HS-5 (cell line): ENCODE results near the gene GORAB.

Experiments used
- DNase-seq: peaks from one replicate; pipeline ENCODE4 v3.0.0-alpha.2; 2012; ENCODE audit warnings: low read depth

Gene GORAB, protein sequence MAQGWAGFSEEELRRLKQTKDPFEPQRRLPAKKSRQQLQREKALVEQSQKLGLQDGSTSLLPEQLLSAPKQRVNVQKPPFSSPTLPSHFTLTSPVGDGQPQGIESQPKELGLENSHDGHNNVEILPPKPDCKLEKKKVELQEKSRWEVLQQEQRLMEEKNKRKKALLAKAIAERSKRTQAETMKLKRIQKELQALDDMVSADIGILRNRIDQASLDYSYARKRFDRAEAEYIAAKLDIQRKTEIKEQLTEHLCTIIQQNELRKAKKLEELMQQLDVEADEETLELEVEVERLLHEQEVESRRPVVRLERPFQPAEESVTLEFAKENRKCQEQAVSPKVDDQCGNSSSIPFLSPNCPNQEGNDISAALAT

DNA sequence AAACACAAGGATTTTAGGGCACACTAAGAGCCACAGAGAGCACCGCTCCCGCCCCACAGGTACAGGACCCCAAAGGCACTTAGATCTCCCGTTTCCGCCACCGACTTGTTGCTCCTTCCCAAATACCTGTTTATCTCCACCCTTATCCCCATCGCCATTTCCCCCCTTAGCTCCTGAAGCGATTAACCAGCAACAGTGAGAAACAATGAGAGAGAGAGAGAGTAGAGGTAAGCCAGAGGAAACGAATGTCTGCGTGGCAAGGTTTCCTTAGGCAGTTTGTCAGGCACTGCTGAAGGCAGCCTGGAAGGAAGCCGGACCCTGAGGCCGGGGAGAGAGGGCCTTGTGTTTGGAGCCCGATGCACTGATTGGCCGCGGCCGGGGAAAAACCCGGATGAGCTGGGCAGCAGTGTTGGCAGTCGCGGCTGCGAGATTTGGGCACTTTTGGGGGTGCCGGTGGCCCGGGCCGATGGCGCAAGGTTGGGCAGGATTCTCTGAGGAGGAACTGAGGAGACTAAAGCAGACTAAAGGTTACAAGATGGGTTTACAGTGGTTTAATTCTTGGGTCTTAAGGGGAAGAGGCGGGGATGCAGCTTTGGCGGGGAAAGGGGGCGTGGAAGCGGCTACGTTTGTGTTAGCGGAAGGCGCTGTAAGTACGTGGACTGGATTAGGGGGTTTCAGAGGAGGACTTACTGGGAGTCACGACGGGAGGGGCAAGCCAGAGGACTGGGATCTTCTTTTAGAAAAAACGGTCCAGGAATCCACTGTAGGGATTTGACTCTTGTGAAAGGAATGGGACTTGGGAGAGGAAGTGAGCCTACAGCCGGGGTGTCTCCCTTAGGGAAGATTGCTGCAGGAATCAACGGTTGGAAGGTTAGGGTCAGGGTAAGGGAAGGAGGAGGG lies at the start of gene GORAB:
Gene GORAB, plus strand, starts transcription at position 409 of the 900 bp plus-strand sequence. Its CDS starts 58 bp downstream, at position 467.
- DNase-seq = peak; percentile 90

DNA sequence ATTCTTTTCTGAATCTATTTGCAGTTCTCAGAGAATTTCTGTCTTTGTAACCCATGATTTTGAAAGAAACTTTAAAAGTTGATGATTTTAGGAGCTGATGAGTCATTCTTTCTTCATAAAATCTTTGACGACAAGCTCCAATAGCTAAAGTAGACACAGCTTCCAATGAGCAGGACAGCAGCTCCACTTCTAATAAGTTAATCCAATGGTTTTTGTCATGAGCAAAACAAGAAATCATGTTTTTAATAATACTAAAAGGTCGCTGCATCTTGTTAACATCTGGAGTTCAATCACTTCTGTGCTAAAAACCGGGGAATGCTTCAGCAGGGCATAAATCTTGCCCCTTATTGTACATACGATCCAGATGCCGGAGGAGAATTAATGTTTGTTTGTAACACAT lies 48.9 kb upstream of the GORAB start:
- no peak for DNase-seq

DNA sequence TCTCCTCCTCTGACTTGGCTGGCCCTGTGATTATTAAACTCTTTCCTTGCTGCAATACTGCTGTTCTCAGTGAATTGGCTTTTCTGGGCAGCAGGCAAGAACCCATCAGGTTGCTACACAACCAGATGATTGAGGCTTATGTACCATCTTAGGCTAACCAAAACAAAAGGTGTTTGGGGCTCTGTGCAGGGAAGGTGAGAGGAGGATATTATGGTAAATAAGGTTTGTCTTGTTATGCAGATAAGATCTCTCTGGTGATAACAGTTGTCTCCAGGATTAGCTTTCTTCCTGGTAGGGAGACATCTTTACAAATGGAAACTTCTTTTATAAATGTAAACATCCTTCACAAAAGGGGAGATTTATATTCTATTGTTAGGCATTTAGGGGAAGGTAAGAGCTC lies 44.5 kb upstream of the GORAB start:
- no peak for DNase-seq

DNA sequence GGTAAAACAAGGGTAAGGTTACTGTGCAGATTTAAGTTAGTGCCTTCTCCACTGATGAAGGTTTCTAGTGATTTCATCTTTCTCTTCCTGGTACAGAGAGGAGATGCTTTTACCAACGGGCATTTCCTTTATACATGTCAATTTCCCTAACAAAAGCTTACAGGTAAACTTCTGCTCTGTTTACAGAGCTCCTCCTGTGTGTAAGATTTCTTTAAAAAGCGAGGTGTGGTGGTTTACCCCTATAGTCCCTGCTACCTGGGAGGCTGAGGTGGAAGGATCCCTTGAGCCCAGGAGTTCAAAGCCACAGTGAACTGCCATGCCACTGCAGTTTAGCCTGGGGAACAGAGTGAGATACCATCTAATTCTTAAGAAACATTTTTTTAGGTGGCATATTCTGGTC lies 40.7 kb upstream of the GORAB start:
- no peak for DNase-seq

GRCh38 chr1:170494369-170494768 lies 37.6 kb upstream of the GORAB start:
- DNase-seq = no peak

DNA sequence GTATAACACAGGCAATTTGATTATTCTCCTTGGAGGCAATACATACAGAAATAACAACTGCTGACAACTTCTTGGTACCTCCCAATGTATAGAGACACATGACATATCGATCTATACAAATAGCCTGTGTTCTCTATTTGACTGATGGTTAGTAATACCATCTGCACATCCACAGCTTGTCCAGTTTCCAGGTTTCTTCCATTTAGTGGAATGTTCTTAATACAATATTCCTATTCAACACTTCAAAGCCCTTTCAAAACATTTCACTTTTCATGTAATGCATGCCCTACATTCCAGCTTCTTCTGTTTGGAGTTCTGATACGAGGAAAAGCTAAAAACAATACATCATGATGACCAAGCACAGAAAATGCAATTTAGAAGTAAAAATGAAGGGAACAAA lies 37.0 kb upstream of the GORAB start:
- DNase-seq = no peak

- no peak for DNase-seq
Observed at GRCh38 chr1:170498876-170499275, 33.1 kb upstream of the GORAB start.

DNA sequence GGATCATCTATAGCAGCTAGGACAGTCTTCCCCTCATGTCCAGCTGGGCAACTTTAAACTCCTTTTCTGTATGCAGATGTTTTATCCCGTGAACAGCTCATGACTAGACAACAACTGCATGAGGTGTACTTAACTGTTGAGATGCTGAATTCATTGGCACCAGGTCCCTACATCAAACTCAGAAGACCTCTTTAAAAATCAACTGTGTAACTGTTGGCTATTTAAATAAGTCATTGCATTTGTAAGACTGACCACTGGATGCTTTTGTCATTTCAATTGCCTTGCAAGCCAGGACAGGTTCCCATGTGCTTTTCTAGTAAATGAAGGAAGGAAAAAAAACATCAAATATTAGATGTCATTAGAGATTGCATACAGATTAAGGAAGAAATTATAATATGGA lies 28.3 kb upstream of the GORAB start:
- DNase-seq = no peak

GRCh38 chr1:170510163-170510562 lies 21.8 kb upstream of the GORAB start:
- no peak for DNase-seq

GRCh38 chr1:170511038-170511437 lies 20.9 kb upstream of the GORAB start:
- no peak for DNase-seq

DNA sequence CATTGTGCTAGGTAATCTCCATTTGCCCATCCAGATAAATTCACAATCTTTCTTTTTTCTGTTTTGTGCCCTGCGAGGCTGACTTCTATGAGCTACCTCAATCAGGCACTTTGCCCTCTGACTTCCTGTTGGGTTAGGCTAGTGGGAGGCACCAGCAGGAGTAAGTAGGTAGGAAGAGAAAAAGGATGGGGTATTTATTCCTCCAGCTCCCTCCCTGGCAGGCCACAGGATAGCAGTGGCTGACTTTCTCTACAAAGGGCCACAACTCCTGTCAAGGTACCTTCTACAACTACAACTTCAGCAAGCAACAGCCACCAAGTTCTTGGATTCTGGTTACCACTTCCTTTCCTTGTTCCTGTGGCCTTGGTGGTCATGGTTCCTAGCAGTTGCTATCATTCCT lies 18.8 kb upstream of the GORAB start:
- no peak for DNase-seq

DNA sequence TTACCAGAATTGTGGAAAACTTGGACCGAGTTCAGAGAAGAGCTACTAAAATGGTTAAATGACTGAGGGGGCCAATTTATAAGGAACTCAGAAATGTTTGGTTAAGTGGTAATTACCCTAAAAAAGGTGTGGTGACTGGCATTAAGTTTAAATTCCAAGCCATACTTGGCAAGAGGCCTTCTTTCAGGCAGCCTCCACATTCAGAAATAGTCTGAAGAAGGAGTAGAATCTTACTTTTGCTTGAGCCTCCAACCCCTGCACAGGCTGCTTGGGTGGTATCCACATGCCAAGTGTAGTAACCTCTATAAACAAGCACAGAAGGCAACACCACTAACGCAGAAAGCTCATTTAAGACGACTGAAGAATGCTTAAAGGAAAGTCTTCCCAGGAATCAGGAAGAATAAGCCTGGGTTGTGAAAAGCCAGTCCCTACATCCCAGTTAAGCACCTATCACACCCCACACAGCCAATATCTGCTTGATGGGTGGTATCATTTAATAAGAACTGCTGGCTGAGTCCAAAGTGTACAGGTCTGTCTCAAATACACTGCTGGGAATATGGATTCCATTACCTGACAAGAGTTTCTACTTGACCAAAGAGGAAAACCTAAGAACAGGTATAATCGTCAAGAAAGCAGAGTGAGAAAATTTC lies 13.7 kb upstream of the GORAB start:
- DNase-seq = no peak

- no peak for DNase-seq
Observed at GRCh38 chr1:170518965-170519364, 13.0 kb upstream of the GORAB start.

GRCh38 chr1:170520601-170521000 lies 11.4 kb upstream of the GORAB start:
- DNase-seq = no peak

GRCh38 chr1:170521818-170522217 lies 10.1 kb upstream of the GORAB start:
- no peak for DNase-seq

- DNase-seq = no peak
Observed at GRCh38 chr1:170530972-170531757, 801 bp upstream of the GORAB start.

DNA sequence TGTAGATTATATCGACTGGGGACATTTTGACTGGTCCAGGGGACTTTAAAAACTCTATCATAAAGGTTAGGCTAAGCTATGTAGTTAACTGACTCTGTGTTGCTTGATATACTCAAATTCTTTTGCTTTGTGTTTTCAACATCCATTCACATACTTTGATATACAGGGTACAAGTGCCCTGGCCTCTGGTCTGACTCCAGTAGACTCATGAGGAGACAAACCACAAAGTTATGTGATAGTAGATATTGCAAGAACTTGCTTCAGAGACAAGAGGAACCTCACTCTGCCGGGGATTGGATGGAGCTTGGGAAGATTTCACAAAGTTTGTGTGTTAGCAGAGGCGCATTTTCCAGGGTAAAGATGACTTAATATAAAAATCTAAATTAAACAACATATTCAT lies 1.3 kb downstream of the GORAB start:
- peak; percentile 40 for DNase-seq

DNA sequence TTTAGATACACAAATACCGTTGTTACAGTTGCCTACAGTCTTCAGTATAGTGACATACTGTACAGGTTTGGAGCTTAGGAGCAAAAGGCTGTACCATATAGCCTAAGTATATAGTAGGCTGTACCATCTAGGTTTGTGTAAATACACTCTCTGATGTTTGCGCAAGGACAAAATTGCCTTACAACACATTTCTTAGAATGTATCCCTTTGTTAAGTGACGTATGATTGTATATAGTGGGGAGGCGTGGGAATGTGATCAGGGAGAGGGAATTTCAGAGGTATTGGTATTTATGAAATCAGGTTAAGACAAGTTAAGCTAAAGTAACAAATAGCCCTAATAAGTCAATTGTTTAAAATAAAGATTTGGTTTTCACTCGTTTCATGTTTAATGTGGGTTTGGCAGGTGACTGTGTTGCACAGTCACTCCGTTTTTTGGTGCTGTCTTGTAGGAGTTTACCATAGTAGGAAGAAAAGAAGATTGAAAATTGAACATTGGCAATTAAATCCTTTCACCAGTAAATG lies 2.7 kb downstream of the GORAB start:
- DNase-seq = no peak

DNA sequence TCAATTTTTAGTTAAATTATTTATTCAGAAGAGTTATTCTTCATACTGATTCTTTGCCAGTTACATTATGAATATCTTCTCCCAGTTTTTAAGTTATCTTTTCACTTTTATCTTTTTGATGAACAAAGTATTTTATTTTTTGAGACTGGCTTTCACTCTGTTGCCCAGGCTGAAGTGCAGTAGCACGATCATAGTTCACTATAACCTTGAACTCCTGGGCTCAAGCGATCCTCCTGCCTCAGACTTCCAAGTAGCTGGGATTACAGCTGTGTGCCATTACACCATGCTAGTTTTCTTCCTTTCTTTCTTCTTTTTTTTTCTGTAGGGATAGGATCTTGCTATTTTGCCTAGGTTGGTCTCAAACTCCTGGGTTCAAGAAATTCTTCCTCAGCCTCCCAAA lies 3.5 kb downstream of the GORAB start:
- no peak for DNase-seq

DNA sequence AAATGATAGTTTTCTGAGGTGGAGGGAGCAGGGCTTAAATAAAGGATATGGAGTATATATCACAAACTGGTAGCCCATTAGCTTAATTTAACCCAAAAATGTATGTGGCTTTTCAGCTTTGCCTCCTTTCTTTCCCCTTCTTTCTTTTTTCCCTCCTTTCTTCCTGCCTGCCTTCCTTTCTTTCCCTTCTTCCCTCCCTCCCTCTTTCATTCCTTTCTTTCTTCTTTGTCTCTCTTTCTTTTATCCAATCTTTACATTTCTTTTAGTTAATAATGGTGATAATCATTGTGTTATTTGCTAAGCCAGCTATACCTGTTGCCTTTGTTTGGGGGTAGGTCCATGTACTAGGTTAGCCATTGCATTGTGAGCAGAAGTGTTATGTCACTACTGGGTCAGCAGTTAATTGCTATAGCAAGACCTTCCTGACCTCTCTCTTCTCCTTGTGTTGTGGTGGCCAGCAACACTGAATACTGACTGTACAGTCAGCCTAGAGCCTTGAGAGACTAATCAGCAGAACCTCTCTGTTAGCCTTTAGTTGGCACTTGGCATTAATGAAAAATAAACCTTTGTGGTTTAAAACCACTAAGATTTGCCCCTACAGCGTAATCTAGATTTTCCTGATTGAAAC lies 5.1 kb downstream of the GORAB start:
- no peak for DNase-seq

- DNase-seq = no peak
Observed at GRCh38 chr1:170537798-170538503, 6.0 kb downstream of the GORAB start.
